Pancreas (tissue), 10 donors: ENCODE measurements around the gene WTIP. TPM values are rescaled to one million over a fixed set of nuclear protein-coding genes. Genes with fewer than 3 reads are reported as not detected.

Experiments
- ATAC-seq, 4 donors: fragments of 200-7000 bp; cut with Tn5 transposase; one replicate each; pipeline versions ENCODE4 v1.8.0 to v1.9.1; 2020; ENCODE audit warnings: mild to moderate bottlenecking in 4 of 4, moderate library complexity in 4 of 4
- DNase-seq, 6 donors: peaks; one replicate each; pipeline ENCODE4 v3.0.0-alpha.2; 2020
- FAIRE-seq: peaks from 2 replicates; lab custom pipeline; 2012; peaks lifted over from hg19 to GRCh38; lab: Jason Lieb, UNC
- H3K27ac ChIP-seq, 4 donors: fragments of 200-600 bp; sonication (generic); 1 replicate in 3 of 4; 2 replicates in 1 of 4; pipeline versions ENCODE4 v1.5.0 to v1.8.0; 2020
- H3K27me3 ChIP-seq, 4 donors: fragments of 200-600 bp; one replicate each; pipeline ENCODE4 v1.8.0; 2021
- H3K36me3 ChIP-seq, 3 donors: fragments of 200-600 bp; sonication (generic) in 1 of 3; one replicate each; pipeline versions ENCODE4 v1.5.0 to v1.8.0; 2020 to 2021
- H3K4me1 ChIP-seq, 3 donors: fragments of 200-600 bp; one replicate each; pipeline ENCODE4 v1.8.0; 2021
- H3K4me3 ChIP-seq, 4 donors: fragments of 200-600 bp; sonication (generic) in 2 of 4; one replicate each; pipeline versions ENCODE4 v1.5.0 to v1.8.0; 2020 to 2021
- H3K9me3 ChIP-seq, 4 donors: fragments of 200-600 bp; one replicate each; pipeline ENCODE4 v1.8.0; 2021
- CTCF ChIP-seq, 4 donors: fragments of 200-600 bp; sonication (generic) in 3 of 4; IDR thresholded peaks; one replicate each; pipeline versions ENCODE4 v1.5.0 to v1.8.0; 2021; ENCODE audit warnings: antibody characterized with exemption in 4 of 4
- WGBS, 2 donors: extraction: QIAGEN DNeasy Blood & Tissue Kit; methylation state at CpG; one replicate each; pipeline ENCODE4 v1.1.7; 2013; 5-methylcytosine and 5-hydroxymethylcytosine counted together
- intact Hi-C, 3 donors: fragments of 100-400 bp; cut with DNase I; formaldehyde crosslinking; loops; one replicate each; pipeline versions ENCODE4 v1.11.1 to v1.14.2; 2022
- polyA plus RNA-seq, 2 donors: library from polyadenylated mRNA; stranded (reverse); fragments of 200-250 nt; gene quantifications; one replicate each; pipeline ENCODE4 v1.2.3, GENCODE V29; 2013
- total RNA-seq, 6 donors: library from RNA; stranded (reverse); fragmentation: NEBNext Ultra II Directional in 4 of 6; extraction: Animal tissue kit (Norgen Biotek cat#: 25700) in 4 of 6; gene quantifications; one replicate each; pipeline versions ENCODE4 v1.2.1 to v1.2.4, GENCODE V29; 2021 to 2023
- donor health status: healthy with polysubstance abuse.
- donor health status: DM: no; HTN: no; CAD: no; lungs with moderate emphysema.
- donor health status: DM: no; HTN: no; CAD: no.
- donor health status: control.
- donor health status: control.
- donor health status: Bipolar disorder and iron deficiency.
- donor health status: DM: yes; HTN: yes; CAD: no.
- donor health status: DM: no; HTN: no; CAD: no.
- donor health status: DM: no; HTN: no; CAD: no.
- donor health status: DM: yes; HTN: yes; CAD: no.

WTIP gene
- total and polyA plus RNA-seq, 8 donors: 3.4 to 11.3 (median 4.4) TPM

- H3K9me3 ChIP-seq: no peaks in the 10 kb centered on the region
- H3K4me1 ChIP-seq: no peaks in the 10 kb centered on the region
- no peaks in the 10 kb centered on the region for H3K27me3 ChIP-seq
- FAIRE-seq (no peak), ATAC-seq (no peak), DNase-seq (peak in 1 of 6 donors; percentile 27)
- 73 to 85% methylated on average over 9 of the region's 9 CpGs for WGBS, 2 donors
- intact Hi-C loops: no loop called here
- TF ChIP-seq CTCF (IDR thresholded peaks at IDR 0.05): no peak
- no peak overlapping the region for H3K27ac ChIP-seq
- no peak overlapping the region for H3K4me3 ChIP-seq
- no peaks in the 10 kb centered on the region for H3K36me3 ChIP-seq
Observed at GRCh38 chr19:34484328-34484727, 2.8 kb downstream of the WTIP start.

GRCh38 chr19:34485831-34486230 is 4.3 kb downstream of the WTIP start:
- Histone ChIP-seq H3K4me1 (no peaks in the 10 kb centered on the region), H3K4me3 (no peak overlapping the region), H3K27ac (no peak overlapping the region), H3K27me3 (no peaks in the 10 kb centered on the region), H3K36me3 (no peaks in the 10 kb centered on the region), H3K9me3 (no peaks in the 10 kb centered on the region)
- FAIRE-seq (no peak), ATAC-seq (no peak), DNase-seq (no peak)
- intact Hi-C loops: no loop called here
- TF ChIP-seq CTCF (IDR thresholded peaks at IDR 0.05): no peak
- WGBS, 2 donors: 75 to 84% methylated on average over 9 of the region's 9 CpGs

- TF ChIP-seq CTCF (IDR thresholded peaks at IDR 0.05): no peak
- ATAC-seq (no peak), FAIRE-seq (no peak), DNase-seq (peak in 1 of 6 donors; percentile 3)
- Histone ChIP-seq H3K27me3 (no peaks in the 10 kb centered on the region), H3K4me3 (no peak overlapping the region), H3K27ac (no peak overlapping the region), H3K4me1 (no peaks in the 10 kb centered on the region), H3K36me3 (no peaks in the 10 kb centered on the region), H3K9me3 (no peaks in the 10 kb centered on the region)
- 85 to 90% methylated on average over 7 of the region's 7 CpGs for WGBS, 2 donors
- intact Hi-C loops: no loop called here
Observed at GRCh38 chr19:34487651-34488051, 6.1 kb downstream of the WTIP start.

- Histone ChIP-seq H3K9me3 (no peaks in the 10 kb centered on the region), H3K27me3 (no peaks in the 10 kb centered on the region), H3K4me3 (no peak overlapping the region), H3K36me3 (no peaks in the 10 kb centered on the region), H3K4me1 (no peaks in the 10 kb centered on the region), H3K27ac (no peak overlapping the region)
- no peak for FAIRE-seq
- no peak for ATAC-seq
- 72 to 76% methylated on average over 7 of the region's 7 CpGs for WGBS, 2 donors
- intact Hi-C loops: no loop called here
- TF ChIP-seq CTCF (IDR thresholded peaks at IDR 0.05): no peak
- DNase-seq: peak in 1 of 6 donors; percentile 2
Observed at GRCh38 chr19:34489175-34489574, 7.6 kb downstream of the WTIP start.

- H3K9me3 ChIP-seq: no peaks in the 10 kb centered on the region
- ATAC-seq: no peak
- H3K27ac ChIP-seq: no peak overlapping the region
- FAIRE-seq: no peak
- no peak for TF ChIP-seq CTCF (IDR thresholded peaks at IDR 0.05)
- H3K27me3 ChIP-seq: no peaks in the 10 kb centered on the region
- DNase-seq: peak in 1 of 6 donors; percentile 11
- 87 to 93% methylated on average over 19 of the region's 19 CpGs for WGBS, 2 donors
- H3K4me3 ChIP-seq: no peak overlapping the region
- H3K4me1 ChIP-seq: no peaks in the 10 kb centered on the region
- H3K36me3 ChIP-seq: no peaks in the 10 kb centered on the region
- intact Hi-C loops: loop anchor here in 1 of 3 donors (10.0 kb wide), 1 partner anchor 225 kb away; no protein-coding TSS in a partner anchor
Observed at GRCh38 chr19:34490141-34490766, 8.7 kb downstream of the WTIP start.
